Fibroblast of pulmonary artery (primary cell): ENCODE measurements around the gene DKK3.

Experiments
- DNase-seq: peaks from one replicate; pipeline ENCODE4 v3.0.0-alpha.2; 2010; ENCODE audit warnings: low read depth
- H3K4me3 ChIP-seq: replicated peaks from 2 replicates; pipeline ENCODE4 v1.5.1; 2011; ENCODE audit warnings: low read depth, mild to moderate bottlenecking, control low read depth, low read length, moderate library complexity
- CTCF ChIP-seq: IDR thresholded peaks from 2 replicates; pipeline ENCODE4 v1.5.1; 2011; ENCODE audit warnings: mild to moderate bottlenecking, control low read depth, low read length, inconsistent platforms; ENCODE audit errors: missing control alignments

Gene DKK3

DNA sequence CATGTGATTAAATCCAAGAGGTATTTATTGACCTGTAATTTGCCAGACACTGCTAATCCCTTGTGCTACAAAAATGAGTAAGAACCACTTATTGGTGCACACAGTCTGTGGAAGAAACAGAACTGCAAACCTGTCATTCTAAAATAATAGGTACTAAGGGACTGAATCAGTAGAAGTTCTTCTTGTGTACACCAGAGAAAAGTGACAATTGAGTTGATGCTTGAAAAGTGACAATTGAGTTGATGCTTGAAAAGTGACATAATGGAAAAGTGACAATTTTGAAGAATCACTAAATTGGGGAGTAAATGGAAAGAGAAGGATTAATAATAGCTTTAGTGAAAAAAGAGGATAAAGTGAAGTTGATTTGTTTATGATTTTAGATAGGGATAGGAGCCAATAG is 56.4 kb downstream of the DKK3 start:
- no peak overlapping the region for H3K4me3 ChIP-seq
- no peak for TF ChIP-seq CTCF
- DNase-seq: no peak

DNA sequence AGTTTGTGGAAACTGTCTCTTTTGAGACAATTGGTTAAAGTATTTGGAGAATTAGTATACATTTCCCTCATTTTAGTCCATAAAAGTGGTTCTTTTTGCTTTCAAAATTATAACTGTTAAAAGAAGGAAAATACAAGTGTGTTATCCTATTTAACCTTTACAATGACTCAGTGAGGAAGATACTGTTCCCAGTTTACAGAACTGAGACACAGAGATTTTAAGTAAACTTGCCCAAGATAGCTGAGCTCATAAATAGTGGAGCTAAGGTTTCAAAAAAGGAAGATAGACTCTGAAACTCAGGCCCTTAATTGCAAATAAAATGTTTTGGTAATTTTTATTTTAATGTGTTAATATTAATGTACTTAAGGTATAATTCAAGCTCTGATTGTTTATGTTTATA is 58.9 kb downstream of the DKK3 start:
- no peak overlapping the region for H3K4me3 ChIP-seq
- no peak for DNase-seq
- no peak for TF ChIP-seq CTCF

GRCh38 chr11:11948242-11948947 is 60.0 kb downstream of the DKK3 start:
- DNase-seq: no peak
- TF ChIP-seq CTCF: no peak
- no peak overlapping the region for H3K4me3 ChIP-seq

- DNase-seq: no peak
- TF ChIP-seq CTCF: no peak
- no peak overlapping the region for H3K4me3 ChIP-seq
Measured at GRCh38 chr11:11947825-11948224, 60.6 kb downstream of the DKK3 start.

GRCh38 chr11:11946878-11947277 is 61.5 kb downstream of the DKK3 start:
- H3K4me3 ChIP-seq: no peak overlapping the region
- no peak for DNase-seq
- TF ChIP-seq CTCF: no peak

GRCh38 chr11:11946180-11946579 is 62.2 kb downstream of the DKK3 start:
- no peak for TF ChIP-seq CTCF
- no peak overlapping the region for H3K4me3 ChIP-seq
- DNase-seq: peak; percentile 34

DNA sequence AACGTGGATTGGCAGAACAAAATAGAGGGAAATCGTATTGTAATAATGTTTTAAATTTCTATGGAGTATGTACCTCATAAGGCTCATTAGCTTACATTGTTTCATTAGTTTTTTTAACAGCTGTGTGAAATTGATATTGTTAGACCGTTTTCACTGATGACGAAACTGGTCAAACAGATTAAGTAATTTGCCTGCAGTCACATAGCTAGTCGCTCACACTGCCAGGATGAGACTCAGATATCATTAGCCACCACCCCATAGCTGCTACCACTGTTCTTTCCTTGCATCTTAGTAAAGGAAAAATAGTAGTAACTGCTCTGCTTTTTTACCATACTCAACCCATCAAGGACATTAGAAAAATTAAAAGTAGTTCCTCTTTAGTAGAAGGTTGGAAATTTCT is 64.0 kb downstream of the DKK3 start:
- no peak overlapping the region for H3K4me3 ChIP-seq
- no peak for TF ChIP-seq CTCF
- no peak for DNase-seq
